Activated CD8-positive, alpha-beta memory T cell treated with anti-CD3 and anti-CD28 coated beads, Interleukin-2, amount 10 ng/mL, durations not matched to agents 7 days and 5 days (primary cell): ENCODE data around the gene SS18. TPM values are rescaled to one million over a fixed set of nuclear protein-coding genes. Genes with fewer than 3 reads are reported as not detected.

ENCODE experiments used
- ATAC-seq: fragments of 150-1000 bp; cut with Tn5 transposase; one replicate; pipeline ENCODE4 v1.10.0; 2021; ENCODE audit warnings: moderate library complexity
- CTCF ChIA-PET: fragments of 350-600 bp; sonication (Branson Sonifier 250); formaldehyde crosslinking; loops from one replicate; lab custom pipeline; 2021; ENCODE audit warnings: antibody characterized with exemption; lab: Charles Lee
- DNase-seq: peaks from one replicate; pipeline ENCODE4 v3.0.0-alpha.2; 2020
- H3K27ac Mint-ChIP-seq: one replicate; pipeline ENCODE4 v1.8.0; 2021; ENCODE audit warnings: mild to moderate bottlenecking, mixed read lengths
- H3K27me3 Mint-ChIP-seq: one replicate; pipeline ENCODE4 v1.8.0; 2021; ENCODE audit warnings: mixed read lengths
- H3K36me3 Mint-ChIP-seq: one replicate; pipeline ENCODE4 v1.8.0; 2021; ENCODE audit warnings: mild to moderate bottlenecking, mixed read lengths
- H3K4me1 Mint-ChIP-seq: one replicate; pipeline ENCODE4 v1.8.0; 2021; ENCODE audit warnings: mixed read lengths
- H3K4me3 Mint-ChIP-seq: one replicate; pipeline ENCODE4 v1.8.0; 2021; ENCODE audit warnings: mild to moderate bottlenecking, moderate library complexity, mixed read lengths
- H3K9me3 Mint-ChIP-seq: one replicate; pipeline ENCODE4 v1.8.0; 2022; ENCODE audit warnings: low read depth, mixed read lengths
- total RNA-seq, 2 experiments: library from RNA; stranded (reverse); gene quantifications; one replicate each; pipeline ENCODE4 v1.2.3, GENCODE V29; 2021

Gene SS18
- total RNA-seq, 2 experiments from 2014 or later, result 58.8 to 60.8 TPM

DNA sequence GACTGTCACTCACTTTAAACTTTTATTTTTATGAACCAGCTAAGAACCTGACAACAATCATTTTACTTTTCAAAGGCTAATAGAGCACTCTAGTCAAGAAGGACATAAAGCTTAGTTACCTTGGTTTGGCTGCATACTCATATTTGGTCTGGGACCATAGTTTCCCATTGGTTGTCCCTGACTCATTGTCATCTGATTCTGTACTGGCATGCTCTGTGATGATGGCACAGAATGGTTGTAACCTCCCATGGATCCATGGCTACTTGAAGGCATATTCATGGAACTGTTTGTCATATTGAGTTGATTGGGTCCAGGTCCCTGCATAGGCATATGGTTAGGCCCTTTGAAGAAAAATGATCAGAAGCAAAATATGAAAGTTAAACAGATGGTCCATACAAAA lies 37.9 kb downstream of the SS18 start:
- Mint-ChIP-seq H3K36me3 (peaks cover 42% of the 10 kb centered on the region), H3K27ac (no peak overlapping the region), H3K4me3 (no peak overlapping the region), H3K4me1 (peaks cover 4% of the 10 kb centered on the region), H3K9me3 (no peaks in the 10 kb centered on the region), H3K27me3 (no peaks in the 10 kb centered on the region)
- ATAC-seq (no peak), DNase-seq (no peak)
- CTCF ChIA-PET, result no interaction called here

DNA sequence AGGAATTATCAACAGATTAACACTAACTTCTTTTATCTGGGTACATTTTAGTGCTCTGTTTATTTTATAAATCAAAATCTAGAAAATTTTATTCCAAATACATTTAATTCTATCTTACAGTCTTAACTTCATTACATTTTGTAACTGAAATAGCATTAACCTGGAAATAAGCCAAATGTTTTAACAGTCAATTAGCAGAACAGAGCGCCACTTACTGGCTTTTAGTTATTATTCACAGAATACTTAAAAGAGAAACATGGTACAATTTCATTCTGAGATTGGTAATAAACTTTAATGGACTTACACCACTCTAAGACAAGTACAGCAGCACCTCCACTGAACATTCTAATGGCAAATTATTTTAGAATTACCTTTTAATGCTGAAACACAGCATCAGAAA lies 38.6 kb downstream of the SS18 start:
- H3K27me3 Mint-ChIP-seq, result no peaks in the 10 kb centered on the region
- ATAC-seq (no peak), DNase-seq (no peak)
- H3K9me3 Mint-ChIP-seq, result no peaks in the 10 kb centered on the region
- H3K4me3 Mint-ChIP-seq, result no peak overlapping the region
- H3K36me3 Mint-ChIP-seq, result peaks cover 41% of the 10 kb centered on the region
- H3K4me1 Mint-ChIP-seq, result peaks cover 4% of the 10 kb centered on the region
- H3K27ac Mint-ChIP-seq, result no peak overlapping the region
- CTCF ChIA-PET, result no interaction called here

DNA sequence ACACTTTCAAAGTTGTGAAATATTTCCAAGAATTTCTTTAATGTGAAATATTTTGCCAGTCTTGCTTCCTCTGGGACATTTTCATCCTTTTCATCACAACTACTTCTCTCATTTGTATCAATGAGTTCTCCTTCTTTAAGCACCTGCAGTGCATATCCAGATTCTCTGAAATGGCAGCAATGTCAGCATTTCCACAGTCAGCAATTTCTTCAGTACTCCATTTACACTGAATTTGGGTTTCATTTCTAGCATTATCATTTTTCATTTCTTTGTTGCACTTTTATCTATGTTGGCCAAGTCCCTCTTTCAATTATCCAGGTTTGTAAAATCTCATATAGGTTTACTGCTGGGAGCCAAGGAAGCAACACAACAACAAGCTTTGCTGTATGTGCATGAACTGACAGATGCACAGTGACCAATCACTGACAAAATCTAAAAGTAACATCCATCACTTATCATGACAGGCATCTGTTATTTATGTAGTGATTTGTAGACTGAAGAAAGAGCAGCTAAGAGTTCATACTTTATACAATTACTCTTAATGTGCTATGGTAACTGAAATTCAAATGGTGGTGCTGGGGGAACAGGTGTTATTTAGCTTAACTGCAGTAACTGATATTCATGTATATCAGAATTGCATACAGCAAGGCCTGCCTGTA lies 43.9 kb downstream of the SS18 start:
- Mint-ChIP-seq H3K4me3 (no peak overlapping the region), H3K27me3 (no peaks in the 10 kb centered on the region), H3K9me3 (no peaks in the 10 kb centered on the region), H3K27ac (no peak overlapping the region), H3K36me3 (peaks cover 40% of the 10 kb centered on the region), H3K4me1 (peaks cover 6% of the 10 kb centered on the region)
- no peak for DNase-seq
- CTCF ChIA-PET, result no interaction called here
- no peak for ATAC-seq

DNA sequence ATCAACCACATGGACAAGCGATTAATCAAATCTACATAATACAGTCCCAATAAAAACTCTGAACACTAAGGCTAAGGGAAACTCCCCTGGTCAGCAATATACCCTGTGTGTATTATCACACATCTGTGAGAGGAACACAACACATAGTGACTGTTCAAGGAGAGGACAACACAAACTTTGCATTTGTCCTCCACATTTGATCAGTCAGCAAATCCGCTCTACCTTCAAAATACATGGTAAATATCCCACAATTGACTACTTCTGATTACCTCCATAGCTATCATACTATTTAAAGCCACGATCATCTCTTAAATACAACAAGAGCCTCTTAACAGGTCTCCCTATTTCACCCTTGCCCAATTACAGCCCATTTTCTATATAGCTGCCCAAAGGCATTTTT lies 45.6 kb downstream of the SS18 start:
- H3K9me3 Mint-ChIP-seq, result no peaks in the 10 kb centered on the region
- H3K36me3 Mint-ChIP-seq, result peaks cover 35% of the 10 kb centered on the region
- no peak for DNase-seq
- CTCF ChIA-PET, result no interaction called here
- H3K4me3 Mint-ChIP-seq, result no peak overlapping the region
- no peak overlapping the region for H3K27ac Mint-ChIP-seq
- H3K27me3 Mint-ChIP-seq, result no peaks in the 10 kb centered on the region
- H3K4me1 Mint-ChIP-seq, result peaks cover 9% of the 10 kb centered on the region
- ATAC-seq, result no peak

DNA sequence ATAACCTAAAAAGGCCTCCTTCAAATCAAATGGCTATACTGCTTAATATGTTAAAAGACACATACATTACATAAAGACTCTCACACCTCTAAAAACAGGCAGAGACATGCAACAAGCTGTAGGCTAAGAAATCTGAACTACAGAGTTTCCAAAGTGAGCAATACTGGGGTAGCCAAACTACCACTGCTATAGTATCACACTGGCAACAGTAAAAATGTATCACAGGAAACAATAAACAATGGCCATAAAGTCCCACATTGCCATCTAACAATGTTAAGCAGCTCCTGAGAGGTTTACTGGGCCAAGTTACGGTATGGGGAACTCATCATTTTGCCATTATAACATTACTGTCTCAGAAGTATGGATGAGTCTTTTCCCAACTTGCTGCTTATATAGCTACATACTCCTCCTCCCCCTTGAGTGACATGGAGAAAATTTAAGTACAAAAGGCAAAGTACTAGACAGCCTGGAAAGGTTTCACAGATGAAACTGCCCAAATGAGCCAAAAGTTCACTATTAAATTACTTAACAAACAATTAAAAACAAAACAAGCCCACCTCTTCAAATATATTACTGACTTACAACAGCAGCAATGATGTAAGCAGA lies 50.3 kb downstream of the SS18 start:
- DNase-seq, result no peak
- no peak overlapping the region for H3K27ac Mint-ChIP-seq

DNA sequence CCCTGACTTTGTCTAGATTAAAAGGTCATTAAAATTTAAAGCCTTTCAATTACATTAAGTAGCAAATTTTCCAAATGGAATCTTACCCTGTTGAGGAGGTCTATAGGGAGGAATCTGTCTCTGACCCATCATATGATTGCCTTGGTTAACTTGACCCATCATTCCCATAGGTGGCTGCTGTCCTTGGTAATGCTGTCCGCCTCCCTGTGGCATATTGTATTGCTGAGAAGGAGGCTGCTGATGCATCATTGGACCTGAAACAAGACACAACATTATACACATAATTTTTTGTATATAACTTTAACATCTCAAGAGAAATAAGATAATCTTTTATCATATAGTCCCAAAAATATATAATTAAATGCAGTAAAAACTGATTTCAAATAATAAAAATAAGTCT lies 51.2 kb downstream of the SS18 start:
- H3K27ac Mint-ChIP-seq, result no peak overlapping the region
- CTCF ChIA-PET, result no interaction called here

More for the DNA sequence above, 50.3 kb downstream of the SS18 start:
- Mint-ChIP-seq H3K4me1 (peaks cover 12% of the 10 kb centered on the region), H3K36me3 (peaks cover 30% of the 10 kb centered on the region), H3K9me3 (no peaks in the 10 kb centered on the region), H3K27me3 (no peaks in the 10 kb centered on the region), H3K4me3 (no peak overlapping the region)
- no peak for ATAC-seq
- CTCF ChIA-PET, result interaction anchor here (0.6 kb wide), 1 partner anchor 57 kb away, joined by 3 read pairs; no protein-coding TSS in a partner anchor

DNA sequence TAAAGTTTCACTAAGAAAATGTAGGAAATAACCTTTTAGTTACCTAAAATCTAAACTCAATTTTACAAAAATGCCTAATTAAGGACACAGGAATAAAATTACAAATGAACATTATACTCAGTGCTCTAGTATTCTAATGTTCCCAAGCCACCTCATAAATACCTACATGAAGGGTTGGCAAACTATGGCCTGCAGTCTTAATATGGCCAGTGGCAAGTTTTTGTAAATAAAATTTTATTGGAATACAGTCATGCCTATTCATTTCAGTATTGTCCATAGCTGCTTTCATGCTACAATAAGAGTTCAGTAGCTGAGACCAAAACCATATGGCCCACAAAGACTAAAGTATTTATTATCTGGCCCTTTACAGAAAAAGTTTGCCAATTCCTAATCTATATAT lies 53.8 kb downstream of the SS18 start:
- H3K36me3 Mint-ChIP-seq, result peaks cover 38% of the 10 kb centered on the region
- CTCF ChIA-PET, result no interaction called here
- no peaks in the 10 kb centered on the region for H3K27me3 Mint-ChIP-seq
- H3K4me1 Mint-ChIP-seq, result peaks cover 10% of the 10 kb centered on the region
- ATAC-seq, result no peak
- no peaks in the 10 kb centered on the region for H3K9me3 Mint-ChIP-seq
- DNase-seq, result no peak
- no peak overlapping the region for H3K27ac Mint-ChIP-seq
- H3K4me3 Mint-ChIP-seq, result no peak overlapping the region

More for the DNA sequence above, 51.2 kb downstream of the SS18 start:
- DNase-seq (no peak), ATAC-seq (no peak)
- no peaks in the 10 kb centered on the region for H3K27me3 Mint-ChIP-seq
- H3K36me3 Mint-ChIP-seq, result peaks cover 32% of the 10 kb centered on the region
- peaks cover 12% of the 10 kb centered on the region for H3K4me1 Mint-ChIP-seq
- no peaks in the 10 kb centered on the region for H3K9me3 Mint-ChIP-seq
- no peak overlapping the region for H3K4me3 Mint-ChIP-seq

DNA sequence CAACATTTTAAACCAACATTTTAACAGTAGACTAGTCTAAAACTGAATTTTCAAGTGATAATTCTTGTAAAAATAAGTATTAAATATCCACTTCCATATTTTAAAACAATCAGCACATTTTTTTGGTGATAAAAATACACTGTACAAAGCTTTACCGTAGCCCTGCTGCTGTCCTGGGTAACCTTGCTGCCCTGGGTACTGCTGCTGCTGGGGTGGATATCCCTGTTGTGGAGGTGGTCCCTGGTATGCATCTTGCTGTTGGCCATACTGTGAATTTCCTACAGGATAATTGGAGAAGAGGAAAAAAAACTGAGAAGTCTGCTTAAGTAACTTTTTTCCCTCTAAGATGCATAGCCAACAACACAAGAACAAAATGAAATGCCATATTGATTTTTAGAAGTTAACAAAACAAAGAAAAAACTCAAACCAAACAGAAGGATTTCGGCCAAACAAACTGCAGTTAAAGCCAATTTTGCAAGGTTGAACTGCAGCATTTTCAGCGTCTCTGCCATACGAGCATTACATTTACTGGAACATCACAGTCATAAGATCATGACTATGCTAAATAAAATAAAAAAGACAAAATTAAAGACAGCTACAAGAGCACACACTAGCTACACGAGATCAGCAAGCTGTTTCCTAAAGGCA lies 55.4 kb downstream of the SS18 start:
- Mint-ChIP-seq H3K27ac (no peak overlapping the region), H3K9me3 (no peaks in the 10 kb centered on the region), H3K4me3 (no peak overlapping the region), H3K27me3 (no peaks in the 10 kb centered on the region), H3K4me1 (peaks cover 8% of the 10 kb centered on the region), H3K36me3 (peaks cover 51% of the 10 kb centered on the region)
- DNase-seq, result no peak
- ATAC-seq, result no peak
- CTCF ChIA-PET, result interaction anchor here (1.0 kb wide), 1 partner anchor 15 kb away, joined by 3 read pairs; no protein-coding TSS in a partner anchor

DNA sequence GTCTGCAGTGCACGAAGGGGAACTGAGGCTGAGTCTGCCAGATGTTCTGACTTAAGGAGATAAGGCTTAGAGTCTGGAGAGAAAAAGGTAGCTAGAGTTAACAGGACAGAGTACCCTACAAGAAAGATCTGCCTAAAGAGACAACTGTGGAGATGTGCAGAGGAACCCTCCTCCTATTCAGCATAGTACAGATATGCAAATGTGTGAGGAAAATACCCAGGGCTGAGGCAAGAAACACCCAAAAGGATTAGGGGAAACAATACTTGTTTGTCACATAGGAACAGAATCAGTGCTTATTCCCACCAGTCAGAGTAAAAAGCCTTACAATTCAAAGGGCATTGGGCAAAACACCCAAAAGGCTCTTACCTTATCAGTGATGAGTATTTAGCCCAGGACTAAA lies 67.8 kb downstream of the SS18 start:
- no peak overlapping the region for H3K4me3 Mint-ChIP-seq
- peaks cover 8% of the 10 kb centered on the region for H3K4me1 Mint-ChIP-seq
- H3K27me3 Mint-ChIP-seq, result no peaks in the 10 kb centered on the region
- H3K9me3 Mint-ChIP-seq, result no peaks in the 10 kb centered on the region
- ATAC-seq (no peak), DNase-seq (no peak)
- CTCF ChIA-PET, result no interaction called here
- H3K36me3 Mint-ChIP-seq, result peaks cover 68% of the 10 kb centered on the region
- no peak overlapping the region for H3K27ac Mint-ChIP-seq

DNA sequence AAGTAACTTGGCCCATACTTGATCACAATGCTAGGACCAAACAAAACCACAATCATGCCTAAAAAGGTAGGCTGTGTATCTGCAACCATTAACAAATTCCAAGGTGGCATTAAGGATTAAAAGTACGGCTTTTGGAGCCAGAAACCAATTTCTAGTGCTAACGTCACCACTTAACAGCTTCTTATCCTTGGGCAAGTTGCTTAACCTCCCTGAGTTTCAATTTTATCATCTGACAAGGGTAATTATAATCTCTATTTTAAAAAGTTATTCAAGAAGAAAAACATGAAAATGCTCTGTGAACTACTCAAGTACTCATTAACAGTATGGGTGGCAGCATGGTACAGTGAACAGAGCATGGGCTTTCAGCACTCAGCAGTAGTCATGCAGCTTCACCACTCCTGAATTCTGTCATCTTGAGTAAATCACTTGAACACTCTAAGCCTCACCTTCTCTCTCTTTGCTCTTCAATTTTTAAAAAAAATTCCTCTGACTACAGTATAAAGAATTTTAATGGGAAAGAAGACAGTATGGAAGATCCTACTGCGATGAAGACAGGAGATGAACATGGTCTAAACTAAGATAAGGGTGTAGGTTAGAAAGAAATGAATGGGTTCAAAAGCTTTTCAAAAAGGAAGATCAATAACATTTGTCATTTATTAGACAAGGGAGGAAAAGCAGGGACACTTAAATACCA lies 69.2 kb downstream of the SS18 start:
- H3K27ac Mint-ChIP-seq, result no peak overlapping the region
- no peak for DNase-seq
- peaks cover 72% of the 10 kb centered on the region for H3K36me3 Mint-ChIP-seq

DNA sequence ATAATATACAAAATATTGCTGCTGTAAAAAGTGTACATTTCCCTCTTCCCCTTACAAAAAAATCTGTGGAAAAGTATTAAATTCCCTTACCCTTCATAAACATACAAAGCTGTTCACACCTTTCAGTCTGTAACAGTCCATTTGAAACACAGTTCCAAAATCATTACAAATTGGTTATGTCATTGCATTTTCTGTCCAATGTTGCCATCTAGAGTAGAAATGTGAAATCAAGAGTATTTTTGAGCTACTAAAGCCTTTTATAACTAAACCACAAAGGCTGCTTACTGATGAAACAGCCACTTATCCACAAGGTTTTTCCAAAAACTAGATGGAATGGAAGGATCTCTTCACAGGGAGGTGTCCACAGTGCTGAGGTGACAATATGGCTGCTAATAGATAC lies 72.5 kb downstream of the SS18 start:
- DNase-seq (no peak), ATAC-seq (no peak)
- CTCF ChIA-PET, result no interaction called here
- Mint-ChIP-seq H3K4me3 (no peak overlapping the region), H3K4me1 (peaks cover 1% of the 10 kb centered on the region), H3K36me3 (peaks cover 49% of the 10 kb centered on the region), H3K9me3 (no peaks in the 10 kb centered on the region), H3K27me3 (no peaks in the 10 kb centered on the region), H3K27ac (peak overlapping the region; percentile 24)

More for the DNA sequence above, 69.2 kb downstream of the SS18 start:
- Mint-ChIP-seq H3K4me3 (no peak overlapping the region), H3K27me3 (no peaks in the 10 kb centered on the region), H3K4me1 (peaks cover 8% of the 10 kb centered on the region), H3K9me3 (no peaks in the 10 kb centered on the region)
- ATAC-seq, result no peak
- CTCF ChIA-PET, result no interaction called here

DNA sequence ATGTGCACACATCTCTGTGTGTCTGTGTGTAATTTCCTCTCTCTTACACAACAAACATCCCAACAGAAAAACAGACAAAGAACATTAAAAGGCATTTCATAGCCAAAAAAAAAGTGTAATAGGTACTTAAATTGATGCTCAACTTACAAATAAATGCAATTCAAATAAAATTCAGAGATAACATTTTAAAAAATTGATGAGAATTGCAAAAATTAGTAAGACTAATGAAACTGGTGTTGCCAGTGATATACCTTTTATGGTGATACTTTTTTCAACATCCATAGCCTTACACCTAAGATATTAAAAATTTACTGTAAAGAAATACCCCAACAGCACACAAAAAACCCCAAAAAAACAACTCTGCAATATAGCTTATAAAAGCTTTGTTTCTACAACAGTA lies 76.0 kb downstream of the SS18 start:
- no peak for ATAC-seq
- CTCF ChIA-PET, result no interaction called here
- H3K4me3 Mint-ChIP-seq, result no peak overlapping the region
- H3K27me3 Mint-ChIP-seq, result no peaks in the 10 kb centered on the region
- H3K9me3 Mint-ChIP-seq, result no peaks in the 10 kb centered on the region
- H3K4me1 Mint-ChIP-seq, result peaks cover 1% of the 10 kb centered on the region
- H3K36me3 Mint-ChIP-seq, result peaks cover 31% of the 10 kb centered on the region
- H3K27ac Mint-ChIP-seq, result no peak overlapping the region
- DNase-seq, result no peak

DNA sequence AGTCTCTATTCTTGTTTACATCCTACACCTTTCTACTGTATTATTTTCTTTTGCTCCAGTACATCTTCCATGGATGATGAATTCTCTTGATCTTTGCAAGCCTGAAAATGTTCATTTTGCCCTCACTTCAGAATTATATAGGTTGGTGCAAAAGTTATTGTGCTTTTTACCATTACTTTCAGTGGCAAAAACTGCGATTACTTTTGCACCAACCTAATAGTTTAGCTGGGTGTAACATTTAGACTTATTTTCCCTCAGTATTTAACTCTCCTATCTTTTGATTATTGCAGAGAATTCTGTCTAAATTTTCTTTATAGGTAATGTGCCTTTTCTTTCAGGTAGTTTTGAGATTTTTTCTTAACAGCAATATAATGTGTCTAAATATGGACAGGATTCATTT lies 81.8 kb downstream of the SS18 start:
- Mint-ChIP-seq H3K4me1 (no peaks in the 10 kb centered on the region), H3K27ac (no peak overlapping the region), H3K4me3 (no peak overlapping the region), H3K27me3 (no peaks in the 10 kb centered on the region), H3K36me3 (peaks cover 4% of the 10 kb centered on the region), H3K9me3 (no peaks in the 10 kb centered on the region)
- no peak for DNase-seq
- CTCF ChIA-PET, result no interaction called here
- ATAC-seq, result no peak
